PFSK-1 (cell line): ENCODE measurements around the gene SLITRK6.

Experiments
- POLR2AphosphoS5 ChIP-seq: IDR thresholded peaks from 2 replicates; pipeline ENCODE4 v1.6.1; 2012; ENCODE audit warnings: low read depth, mild to moderate bottlenecking, control low read depth, low read length, moderate library complexity
- REST ChIP-seq, 2 experiments: IDR thresholded peaks; 2 replicates each; pipeline versions ENCODE4 v1.6.1 to v1.8.0; 2011 to 2012; ENCODE audit warnings: low read depth in 2 of 2, low read length in 2 of 2, control low read depth in 1 of 2, inconsistent platforms in 1 of 2, mild to moderate bottlenecking in 1 of 2, moderate library complexity in 1 of 2; ENCODE audit not compliant: insufficient read depth in 1 of 2

DNA sequence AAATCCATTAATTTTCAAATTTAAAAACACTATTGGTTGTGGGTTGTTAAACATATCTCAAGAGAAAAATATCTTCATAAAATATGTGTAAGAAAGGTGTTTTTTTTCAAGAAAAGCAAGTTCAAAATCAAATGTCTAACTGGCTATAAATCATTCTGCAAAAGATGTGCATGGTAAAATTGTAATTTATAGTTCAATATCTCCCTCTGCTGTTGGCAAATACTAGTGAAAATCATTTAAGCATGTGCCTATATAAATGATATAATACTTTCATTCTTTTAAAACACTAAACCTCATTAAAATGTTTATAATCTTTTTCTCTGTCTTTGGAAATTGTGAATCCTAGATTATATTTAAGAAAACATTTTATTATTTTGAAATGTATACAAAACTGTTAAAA, 17.2 kb upstream of the SLITRK6 start:
- TF ChIP-seq REST (IDR thresholded peaks at IDR 0.05; ENCODE audit: insufficient read depth in 1 of 2, low read depth in 2 of 2, low read length in 2 of 2) = no peak
- no peak for TF ChIP-seq POLR2AphosphoS5
